ENCODE data around the gene GAB1.

The GAB1 gene

GRCh38 chr4:143313521-143313920 lies 23.2 kb upstream of the GAB1 start:
- H3K4me3 Mint-ChIP-seq = no peak overlapping the region
- H3K27me3 Mint-ChIP-seq = no peaks in the 10 kb centered on the region
- H3K9me3 Mint-ChIP-seq = no peaks in the 10 kb centered on the region
- no peak for DNase-seq
- H3K36me3 Mint-ChIP-seq (ENCODE audit: low read depth) = no peaks in the 10 kb centered on the region
- ATAC-seq = no peak
- no peak overlapping the region for H3K27ac Mint-ChIP-seq
- no peaks in the 10 kb centered on the region for H3K4me1 Mint-ChIP-seq

GRCh38 chr4:143313996-143314395 lies 22.7 kb upstream of the GAB1 start:
- no peak overlapping the region for H3K4me3 Mint-ChIP-seq
- DNase-seq = no peak
- no peak for ATAC-seq
- no peak overlapping the region for H3K27ac Mint-ChIP-seq
- H3K36me3 Mint-ChIP-seq (ENCODE audit: low read depth) = no peaks in the 10 kb centered on the region
- H3K27me3 Mint-ChIP-seq = no peaks in the 10 kb centered on the region
- H3K4me1 Mint-ChIP-seq = no peaks in the 10 kb centered on the region
- H3K9me3 Mint-ChIP-seq = no peaks in the 10 kb centered on the region

GRCh38 chr4:143320113-143320512 lies 16.6 kb upstream of the GAB1 start:
- ATAC-seq (no peak), DNase-seq (no peak)
- no peak overlapping the region for H3K27ac Mint-ChIP-seq
- H3K36me3 Mint-ChIP-seq (ENCODE audit: low read depth) = no peaks in the 10 kb centered on the region
- H3K4me3 Mint-ChIP-seq = no peak overlapping the region
- no peaks in the 10 kb centered on the region for H3K4me1 Mint-ChIP-seq
- no peaks in the 10 kb centered on the region for H3K27me3 Mint-ChIP-seq
- no peaks in the 10 kb centered on the region for H3K9me3 Mint-ChIP-seq

- Mint-ChIP-seq H3K4me1 (no peaks in the 10 kb centered on the region), H3K27me3 (peaks cover 11% of the 10 kb centered on the region), H3K36me3 (ENCODE audit: low read depth) (no peaks in the 10 kb centered on the region), H3K4me3 (no peak overlapping the region), H3K27ac (no peak overlapping the region), H3K9me3 (peaks cover 4% of the 10 kb centered on the region)
- no peak for DNase-seq
- no peak for ATAC-seq
These were observed 9.9 kb upstream of the GAB1 start for GRCh38 chr4:143326735-143327134.

- Mint-ChIP-seq H3K4me3 (no peak overlapping the region), H3K4me1 (no peaks in the 10 kb centered on the region), H3K9me3 (peaks cover 4% of the 10 kb centered on the region), H3K27me3 (peaks cover 17% of the 10 kb centered on the region), H3K27ac (no peak overlapping the region), H3K36me3 (ENCODE audit: low read depth) (no peaks in the 10 kb centered on the region)
- DNase-seq (no peak), ATAC-seq (no peak)
These were observed 6.7 kb upstream of the GAB1 start for GRCh38 chr4:143329985-143330384.

- ATAC-seq = peak; percentile 53
- Mint-ChIP-seq H3K4me3 (peak overlapping the region; percentile 82), H3K36me3 (ENCODE audit: low read depth) (no peaks in the 10 kb centered on the region), H3K27me3 (peaks cover 47% of the 10 kb centered on the region), H3K9me3 (no peaks in the 10 kb centered on the region), H3K4me1 (peaks cover 5% of the 10 kb centered on the region), H3K27ac (no peak overlapping the region)
- DNase-seq = peak; percentile 35
These were observed 496 bp upstream of the GAB1 start for GRCh38 chr4:143335979-143336780.

- ATAC-seq = no peak
- Mint-ChIP-seq H3K9me3 (no peaks in the 10 kb centered on the region), H3K4me1 (peaks cover 5% of the 10 kb centered on the region), H3K27ac (no peak overlapping the region), H3K27me3 (peaks cover 46% of the 10 kb centered on the region), H3K36me3 (ENCODE audit: low read depth) (no peaks in the 10 kb centered on the region), H3K4me3 (peak overlapping the region; percentile 82)
- DNase-seq = no peak
These were observed 1.1 kb downstream of the GAB1 start for GRCh38 chr4:143337600-143338287.

- Mint-ChIP-seq H3K27ac (no peak overlapping the region), H3K9me3 (no peaks in the 10 kb centered on the region), H3K4me1 (peaks cover 5% of the 10 kb centered on the region), H3K36me3 (ENCODE audit: low read depth) (no peaks in the 10 kb centered on the region), H3K4me3 (no peak overlapping the region), H3K27me3 (peaks cover 47% of the 10 kb centered on the region)
- ATAC-seq (no peak), DNase-seq (no peak)
These were observed 1.6 kb downstream of the GAB1 start for GRCh38 chr4:143338313-143338712.

GRCh38 chr4:143339497-143339896 lies 2.8 kb downstream of the GAB1 start:
- Mint-ChIP-seq H3K36me3 (ENCODE audit: low read depth) (no peaks in the 10 kb centered on the region), H3K27ac (no peak overlapping the region), H3K4me3 (no peak overlapping the region), H3K9me3 (no peaks in the 10 kb centered on the region), H3K4me1 (peaks cover 5% of the 10 kb centered on the region), H3K27me3 (peaks cover 48% of the 10 kb centered on the region)
- no peak for ATAC-seq
- no peak for DNase-seq

- peaks cover 39% of the 10 kb centered on the region for H3K27me3 Mint-ChIP-seq
- ATAC-seq (no peak), DNase-seq (no peak)
- no peak overlapping the region for H3K4me3 Mint-ChIP-seq
- peaks cover 2% of the 10 kb centered on the region for H3K4me1 Mint-ChIP-seq
- no peaks in the 10 kb centered on the region for H3K9me3 Mint-ChIP-seq
- H3K27ac Mint-ChIP-seq = no peak overlapping the region
- no peaks in the 10 kb centered on the region for H3K36me3 Mint-ChIP-seq (ENCODE audit: low read depth)
These were observed 4.6 kb downstream of the GAB1 start for GRCh38 chr4:143341186-143341755.

- Mint-ChIP-seq H3K4me3 (no peak overlapping the region), H3K36me3 (ENCODE audit: low read depth) (no peaks in the 10 kb centered on the region), H3K27ac (no peak overlapping the region), H3K27me3 (peaks cover 33% of the 10 kb centered on the region), H3K9me3 (no peaks in the 10 kb centered on the region), H3K4me1 (peaks cover 4% of the 10 kb centered on the region)
- ATAC-seq = no peak
- DNase-seq = no peak
These were observed 6.7 kb downstream of the GAB1 start for GRCh38 chr4:143343276-143343831.

- peaks cover 29% of the 10 kb centered on the region for H3K27me3 Mint-ChIP-seq
- no peak for DNase-seq
These were observed 7.4 kb downstream of the GAB1 start for GRCh38 chr4:143344041-143344440.

GRCh38 chr4:143344774-143345173 lies 8.1 kb downstream of the GAB1 start:
- no peak overlapping the region for H3K4me3 Mint-ChIP-seq
- no peaks in the 10 kb centered on the region for H3K36me3 Mint-ChIP-seq (ENCODE audit: low read depth)
- H3K27ac Mint-ChIP-seq = no peak overlapping the region
- DNase-seq (no peak), ATAC-seq (no peak)
- no peaks in the 10 kb centered on the region for H3K9me3 Mint-ChIP-seq
- H3K4me1 Mint-ChIP-seq = peaks cover 6% of the 10 kb centered on the region
- H3K27me3 Mint-ChIP-seq = peaks cover 22% of the 10 kb centered on the region

More at GRCh38 chr4:143344041-143344440, 7.4 kb downstream of the GAB1 start:
- no peak for ATAC-seq
- H3K4me1 Mint-ChIP-seq = peaks cover 6% of the 10 kb centered on the region
- H3K27ac Mint-ChIP-seq = no peak overlapping the region
- H3K4me3 Mint-ChIP-seq = no peak overlapping the region
- H3K9me3 Mint-ChIP-seq = no peaks in the 10 kb centered on the region
- no peaks in the 10 kb centered on the region for H3K36me3 Mint-ChIP-seq (ENCODE audit: low read depth)

GRCh38 chr4:143345356-143345755 lies 8.7 kb downstream of the GAB1 start:
- Mint-ChIP-seq H3K4me1 (peaks cover 6% of the 10 kb centered on the region), H3K27me3 (peaks cover 20% of the 10 kb centered on the region), H3K27ac (no peak overlapping the region), H3K9me3 (no peaks in the 10 kb centered on the region), H3K4me3 (no peak overlapping the region), H3K36me3 (ENCODE audit: low read depth) (no peaks in the 10 kb centered on the region)
- ATAC-seq = no peak
- DNase-seq = no peak

- H3K9me3 Mint-ChIP-seq = no peaks in the 10 kb centered on the region
- no peaks in the 10 kb centered on the region for H3K36me3 Mint-ChIP-seq (ENCODE audit: low read depth)
- no peak overlapping the region for H3K27ac Mint-ChIP-seq
- DNase-seq (no peak), ATAC-seq (no peak)
- H3K27me3 Mint-ChIP-seq = peaks cover 16% of the 10 kb centered on the region
- H3K4me3 Mint-ChIP-seq = no peak overlapping the region
- H3K4me1 Mint-ChIP-seq = peaks cover 6% of the 10 kb centered on the region
These were observed 9.5 kb downstream of the GAB1 start for GRCh38 chr4:143346206-143346605.
